Natural killer cell (primary cell): ENCODE results near the gene DCST1. TPM values are rescaled to one million over a fixed set of nuclear protein-coding genes. Genes with fewer than 3 reads are reported as not detected.

ENCODE experiments used
- ATAC-seq, 3 donors: fragments of 150-1000 bp in 2 of 3; fragments of 200-7000 bp in 1 of 3; cut with Tn5 transposase; 1 replicate in 1 of 3; 2 replicates in 2 of 3; pipeline ENCODE4 v1.10.0; 2021; ENCODE audit warnings: mild to moderate bottlenecking in 2 of 3, moderate library complexity in 2 of 3
- DNase-seq, 2 donors: peaks; one replicate each; pipeline versions ENCODE4 v3.0.0 to v3.0.0-alpha.2; 2013 to 2021; ENCODE audit warnings: mixed read lengths in 1 of 2
- H3K27ac ChIP-seq: one replicate; pipeline ENCODE4 v1.5.1; 2013; ENCODE audit warnings: mild to moderate bottlenecking, low read length
- H3K27me3 ChIP-seq: one replicate; pipeline ENCODE4 v1.6.1; 2013; ENCODE audit warnings: low read length; ENCODE audit not compliant: control insufficient read depth, insufficient read depth
- H3K36me3 ChIP-seq: one replicate; pipeline ENCODE4 v1.6.1; 2013; ENCODE audit warnings: low read length; ENCODE audit not compliant: control insufficient read depth, insufficient read depth
- H3K4me1 ChIP-seq: one replicate; pipeline ENCODE4 v1.6.1; 2013; ENCODE audit warnings: low read length; ENCODE audit not compliant: control insufficient read depth, insufficient read depth
- H3K4me3 ChIP-seq: one replicate; pipeline ENCODE4 v1.5.1; 2013; ENCODE audit warnings: low read length
- H3K9me3 ChIP-seq: one replicate; pipeline ENCODE4 v1.6.1; 2013; ENCODE audit warnings: low read length; ENCODE audit not compliant: control insufficient read depth, insufficient read depth
- H3K27ac Mint-ChIP-seq, 2 donors: one replicate each; pipeline ENCODE4 v1.8.0; 2022; ENCODE audit warnings: mild to moderate bottlenecking in 2 of 2, mixed read lengths in 2 of 2, moderate library complexity in 1 of 2
- H3K27me3 Mint-ChIP-seq, 2 donors: one replicate each; pipeline ENCODE4 v1.8.0; 2022; ENCODE audit warnings: low read depth in 2 of 2, mixed read lengths in 2 of 2
- H3K36me3 Mint-ChIP-seq: one replicate; pipeline ENCODE4 v1.8.0; 2022; ENCODE audit warnings: mixed read lengths
- H3K4me1 Mint-ChIP-seq, 2 donors: one replicate each; pipeline ENCODE4 v1.8.0; 2022; ENCODE audit warnings: mixed read lengths in 2 of 2
- H3K4me3 Mint-ChIP-seq: one replicate; pipeline ENCODE4 v1.8.0; 2022; ENCODE audit warnings: mild to moderate bottlenecking, moderate library complexity, mixed read lengths
- H3K9me3 Mint-ChIP-seq, 2 donors: one replicate each; pipeline ENCODE4 v1.8.0; 2022; ENCODE audit warnings: mixed read lengths in 2 of 2
- CTCF ChIP-seq: fragments of 200-600 bp; IDR thresholded peaks from one replicate; pipeline ENCODE4 v1.8.0; 2022; ENCODE audit warnings: antibody characterized with exemption
- WGBS: methylation state at CpG from one replicate; pipeline ENCODE4 v1.1.7; 2013; ENCODE audit warnings: missing lambda C conversion rate; ENCODE audit not compliant: insufficient coverage; 5-methylcytosine and 5-hydroxymethylcytosine counted together
- intact Hi-C: fragments of 100-400 bp; cut with micrococcal nuclease; formaldehyde crosslinking; loops from one replicate; pipeline ENCODE4 v1.14.2; 2022
- total RNA-seq, 4 donors: library from RNA; stranded (reverse); fragments of 120-200 nt in 1 of 4; gene quantifications; one replicate each; pipeline versions ENCODE4 v1.2.3 to v1.2.4, GENCODE V29; 2013 to 2022

DCST1 gene
- total RNA-seq, 3 donors from 2014 or later (not counting 1 experiment from before 2014, with no cell fraction given) = 0.35 to 0.60 TPM; not detected in 1

- H3K36me3 ChIP-seq = peaks cover 20% of the 10 kb centered on the region
- 94% methylated on average over 30 of the region's 31 CpGs for WGBS
- no peak overlapping the region for H3K4me3 ChIP-seq
- ATAC-seq = no peak
- Mint-ChIP-seq H3K4me1 (peaks cover 17 to 65% of the 10 kb centered on the region in 2 donors), H3K36me3 (no peaks in the 10 kb centered on the region), H3K27me3 (no peaks in the 10 kb centered on the region), H3K27ac (no peak overlapping the region), H3K4me3 (no peak overlapping the region), H3K9me3 (no peaks in the 10 kb centered on the region)
- TF ChIP-seq CTCF = no peak
- intact Hi-C loops = no loop called here
- no peaks in the 10 kb centered on the region for H3K9me3 ChIP-seq
- no peaks in the 10 kb centered on the region for H3K27me3 ChIP-seq
- DNase-seq = no peak
- no peak overlapping the region for H3K27ac ChIP-seq
- H3K4me1 ChIP-seq = peaks cover 82% of the 10 kb centered on the region
These were observed 18.7 kb upstream of the DCST1 start for GRCh38 chr1:155014709-155015508.

- 84% methylated on average over 16 of the region's 16 CpGs for WGBS
- Mint-ChIP-seq H3K27me3 (no peaks in the 10 kb centered on the region), H3K27ac (peak overlapping the region in 1 of 2 donors; percentile 63), H3K4me3 (no peak overlapping the region), H3K36me3 (no peaks in the 10 kb centered on the region), H3K9me3 (no peaks in the 10 kb centered on the region), H3K4me1 (peaks cover 17 to 59% of the 10 kb centered on the region in 2 donors)
- Histone ChIP-seq H3K27me3 (no peaks in the 10 kb centered on the region), H3K9me3 (no peaks in the 10 kb centered on the region), H3K4me3 (no peak overlapping the region), H3K27ac (no peak overlapping the region), H3K4me1 (peaks cover 74% of the 10 kb centered on the region), H3K36me3 (peaks cover 20% of the 10 kb centered on the region)
- intact Hi-C loops = loop anchor here (2.0 kb wide), 3 partner anchors 41 to 457 kb away; partner anchors contain the start of genes CKS1B and UBE2Q1
- no peak for TF ChIP-seq CTCF
- ATAC-seq (no peak), DNase-seq (no peak)
These were observed 17.9 kb upstream of the DCST1 start for GRCh38 chr1:155015527-155016230.

GRCh38 chr1:155016231-155016831, 17.3 kb upstream of the DCST1 start:
- peaks cover 20% of the 10 kb centered on the region for H3K36me3 ChIP-seq
- intact Hi-C loops = loop anchor here (2.0 kb wide), 3 partner anchors 42 to 458 kb away; partner anchors contain the start of genes CKS1B and UBE2Q1
- H3K27me3 ChIP-seq = no peaks in the 10 kb centered on the region
- no peaks in the 10 kb centered on the region for H3K9me3 Mint-ChIP-seq
- no peaks in the 10 kb centered on the region for H3K36me3 Mint-ChIP-seq
- no peaks in the 10 kb centered on the region for H3K27me3 Mint-ChIP-seq
- H3K4me1 Mint-ChIP-seq = peaks cover 17 to 53% of the 10 kb centered on the region in 2 donors
- H3K4me1 ChIP-seq = peaks cover 68% of the 10 kb centered on the region
- 45% methylated on average over 26 of the region's 26 CpGs for WGBS
- no peaks in the 10 kb centered on the region for H3K9me3 ChIP-seq
- H3K4me3 Mint-ChIP-seq = peak overlapping the region; percentile 55
- peak overlapping the region in 1 of 2 donors; percentile 63 for H3K27ac Mint-ChIP-seq
- no peak overlapping the region for H3K4me3 ChIP-seq
- H3K27ac ChIP-seq = no peak overlapping the region
- DNase-seq (peak in 1 of 2 donors; percentile 60), ATAC-seq (no peak)
- TF ChIP-seq CTCF = no peak
